Neural progenitor cell (in vitro differentiated cells): ENCODE measurements around the gene CES5A.

ENCODE experiments used
- EZH2 ChIP-seq: fragments of 200-600 bp; sonication (generic); IDR thresholded peaks from 2 replicates; pipeline ENCODE4 v1.6.1; 2017; ENCODE audit warnings: antibody characterized with exemption, mild to moderate bottlenecking, moderate library complexity
- EZH2phosphoT487 ChIP-seq: fragments of 200-600 bp; sonication (generic); IDR thresholded peaks from 2 replicates; pipeline ENCODE4 v1.6.1; 2017; ENCODE audit warnings: antibody characterized with exemption
- TF ChIP-seq, protein P1 (sequence below): fragments of 200-600 bp; sonication (generic); IDR thresholded peaks from 2 replicates; pipeline ENCODE4 v1.5.1; 2017; ENCODE audit warnings: antibody characterized with exemption, mild to moderate bottlenecking

DNA sequence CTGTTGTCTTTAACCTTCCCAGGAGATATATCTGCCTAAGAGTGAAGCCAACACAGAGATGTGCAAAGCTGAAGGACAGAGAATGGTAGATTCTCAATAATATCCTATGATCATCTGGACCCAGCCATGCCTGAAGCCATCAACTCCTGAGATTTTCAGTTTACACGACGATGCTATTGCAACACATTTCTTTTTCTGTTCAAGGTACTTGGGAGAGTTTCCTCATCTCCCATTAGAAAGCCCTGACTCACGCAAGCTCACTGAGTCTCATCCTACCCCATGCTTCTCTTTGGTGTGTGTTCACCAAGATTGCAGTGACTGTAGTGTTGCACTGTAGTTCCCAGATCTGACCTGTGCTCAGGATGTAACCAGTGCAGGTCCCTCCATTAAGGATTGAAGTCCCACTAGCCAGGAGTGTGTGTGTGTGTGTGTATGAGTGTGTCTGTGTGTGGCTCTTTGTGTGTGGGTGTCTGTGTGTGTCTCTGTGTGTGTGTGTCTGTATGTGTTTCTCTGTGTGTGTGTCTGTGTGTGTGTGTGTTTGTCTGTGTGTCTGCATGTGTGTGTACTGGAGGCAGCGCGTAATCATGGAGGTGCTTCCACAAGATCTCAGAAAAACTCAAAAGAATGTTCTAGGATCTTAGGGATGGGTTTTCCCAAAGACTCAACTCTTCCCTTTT, 57.8 kb downstream of the CES5A start:
- TF ChIP-seq EZH2 (no peak), EZH2phosphoT487 (no peak)
- TF ChIP-seq, protein P1, sequence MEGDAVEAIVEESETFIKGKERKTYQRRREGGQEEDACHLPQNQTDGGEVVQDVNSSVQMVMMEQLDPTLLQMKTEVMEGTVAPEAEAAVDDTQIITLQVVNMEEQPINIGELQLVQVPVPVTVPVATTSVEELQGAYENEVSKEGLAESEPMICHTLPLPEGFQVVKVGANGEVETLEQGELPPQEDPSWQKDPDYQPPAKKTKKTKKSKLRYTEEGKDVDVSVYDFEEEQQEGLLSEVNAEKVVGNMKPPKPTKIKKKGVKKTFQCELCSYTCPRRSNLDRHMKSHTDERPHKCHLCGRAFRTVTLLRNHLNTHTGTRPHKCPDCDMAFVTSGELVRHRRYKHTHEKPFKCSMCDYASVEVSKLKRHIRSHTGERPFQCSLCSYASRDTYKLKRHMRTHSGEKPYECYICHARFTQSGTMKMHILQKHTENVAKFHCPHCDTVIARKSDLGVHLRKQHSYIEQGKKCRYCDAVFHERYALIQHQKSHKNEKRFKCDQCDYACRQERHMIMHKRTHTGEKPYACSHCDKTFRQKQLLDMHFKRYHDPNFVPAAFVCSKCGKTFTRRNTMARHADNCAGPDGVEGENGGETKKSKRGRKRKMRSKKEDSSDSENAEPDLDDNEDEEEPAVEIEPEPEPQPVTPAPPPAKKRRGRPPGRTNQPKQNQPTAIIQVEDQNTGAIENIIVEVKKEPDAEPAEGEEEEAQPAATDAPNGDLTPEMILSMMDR: no peak
